Liver (tissue), 3 donors: Measurements from ENCODE around the gene TMCO2.

Experiments used
- EGR1 ChIP-seq, 2 donors: IDR thresholded peaks; 2 replicates each; pipeline ENCODE4 v1.6.1; 2016 to 2018; ENCODE audit warnings: antibody characterized with exemption in 2 of 2, low read depth in 2 of 2
- RAD21 ChIP-seq, 2 donors: IDR thresholded peaks; 2 replicates each; pipeline ENCODE4 v1.6.1; 2016; ENCODE audit warnings: antibody characterized with exemption in 2 of 2, mild to moderate bottlenecking in 2 of 2
- TAF1 ChIP-seq: conservative IDR thresholded peaks from 2 replicates; pipeline ENCODE4 v1.6.1; 2016; ENCODE audit warnings: antibody characterized with exemption, mild to moderate bottlenecking
- TF ChIP-seq, protein P1 (sequence below): IDR thresholded peaks from 2 replicates; pipeline ENCODE4 v1.6.1; 2016; ENCODE audit warnings: antibody characterized with exemption
- TF ChIP-seq, protein P2 (sequence below): fragments of 150-350 bp; IDR thresholded peaks from 2 replicates; pipeline ENCODE4 v1.5.1; 2017; ENCODE audit warnings: improper control_type of control experiment, low read depth, low read length; ENCODE audit not compliant: missing input control
- TF ChIP-seq, protein P3 (sequence below): IDR thresholded peaks from 2 replicates; pipeline ENCODE4 v1.6.1; 2016; ENCODE audit warnings: antibody characterized with exemption, mild to moderate bottlenecking
- donor health status: healthy.
- donor health status: healthy.

DNA sequence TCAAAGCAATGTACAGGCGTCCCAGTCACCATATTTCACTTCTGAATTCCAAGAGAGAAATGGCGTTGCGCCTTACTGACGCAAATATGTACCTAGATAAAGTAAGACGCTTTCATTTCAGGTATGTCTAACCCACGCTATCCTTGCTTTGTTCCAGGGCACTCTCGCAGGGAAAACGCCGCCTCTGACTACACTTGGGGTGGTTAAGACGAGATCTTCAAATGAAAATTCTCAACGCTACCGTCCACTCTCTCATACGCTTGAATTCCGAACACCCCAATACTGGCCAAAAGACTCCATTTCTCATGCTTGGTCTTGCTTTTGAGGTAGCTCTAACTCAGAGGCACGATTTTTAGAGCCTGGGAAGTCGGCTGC, 9.6 kb downstream of the TMCO2 start:
- TF ChIP-seq, protein P1, sequence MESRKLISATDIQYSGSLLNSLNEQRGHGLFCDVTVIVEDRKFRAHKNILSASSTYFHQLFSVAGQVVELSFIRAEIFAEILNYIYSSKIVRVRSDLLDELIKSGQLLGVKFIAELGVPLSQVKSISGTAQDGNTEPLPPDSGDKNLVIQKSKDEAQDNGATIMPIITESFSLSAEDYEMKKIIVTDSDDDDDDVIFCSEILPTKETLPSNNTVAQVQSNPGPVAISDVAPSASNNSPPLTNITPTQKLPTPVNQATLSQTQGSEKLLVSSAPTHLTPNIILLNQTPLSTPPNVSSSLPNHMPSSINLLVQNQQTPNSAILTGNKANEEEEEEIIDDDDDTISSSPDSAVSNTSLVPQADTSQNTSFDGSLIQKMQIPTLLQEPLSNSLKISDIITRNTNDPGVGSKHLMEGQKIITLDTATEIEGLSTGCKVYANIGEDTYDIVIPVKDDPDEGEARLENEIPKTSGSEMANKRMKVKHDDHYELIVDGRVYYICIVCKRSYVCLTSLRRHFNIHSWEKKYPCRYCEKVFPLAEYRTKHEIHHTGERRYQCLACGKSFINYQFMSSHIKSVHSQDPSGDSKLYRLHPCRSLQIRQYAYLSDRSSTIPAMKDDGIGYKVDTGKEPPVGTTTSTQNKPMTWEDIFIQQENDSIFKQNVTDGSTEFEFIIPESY, result no peak
- TF ChIP-seq, protein P2, sequence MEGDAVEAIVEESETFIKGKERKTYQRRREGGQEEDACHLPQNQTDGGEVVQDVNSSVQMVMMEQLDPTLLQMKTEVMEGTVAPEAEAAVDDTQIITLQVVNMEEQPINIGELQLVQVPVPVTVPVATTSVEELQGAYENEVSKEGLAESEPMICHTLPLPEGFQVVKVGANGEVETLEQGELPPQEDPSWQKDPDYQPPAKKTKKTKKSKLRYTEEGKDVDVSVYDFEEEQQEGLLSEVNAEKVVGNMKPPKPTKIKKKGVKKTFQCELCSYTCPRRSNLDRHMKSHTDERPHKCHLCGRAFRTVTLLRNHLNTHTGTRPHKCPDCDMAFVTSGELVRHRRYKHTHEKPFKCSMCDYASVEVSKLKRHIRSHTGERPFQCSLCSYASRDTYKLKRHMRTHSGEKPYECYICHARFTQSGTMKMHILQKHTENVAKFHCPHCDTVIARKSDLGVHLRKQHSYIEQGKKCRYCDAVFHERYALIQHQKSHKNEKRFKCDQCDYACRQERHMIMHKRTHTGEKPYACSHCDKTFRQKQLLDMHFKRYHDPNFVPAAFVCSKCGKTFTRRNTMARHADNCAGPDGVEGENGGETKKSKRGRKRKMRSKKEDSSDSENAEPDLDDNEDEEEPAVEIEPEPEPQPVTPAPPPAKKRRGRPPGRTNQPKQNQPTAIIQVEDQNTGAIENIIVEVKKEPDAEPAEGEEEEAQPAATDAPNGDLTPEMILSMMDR, result no peak
- TF ChIP-seq RAD21 (IDR thresholded peaks at IDR 0.05), result no peak
- TF ChIP-seq, protein P3, sequence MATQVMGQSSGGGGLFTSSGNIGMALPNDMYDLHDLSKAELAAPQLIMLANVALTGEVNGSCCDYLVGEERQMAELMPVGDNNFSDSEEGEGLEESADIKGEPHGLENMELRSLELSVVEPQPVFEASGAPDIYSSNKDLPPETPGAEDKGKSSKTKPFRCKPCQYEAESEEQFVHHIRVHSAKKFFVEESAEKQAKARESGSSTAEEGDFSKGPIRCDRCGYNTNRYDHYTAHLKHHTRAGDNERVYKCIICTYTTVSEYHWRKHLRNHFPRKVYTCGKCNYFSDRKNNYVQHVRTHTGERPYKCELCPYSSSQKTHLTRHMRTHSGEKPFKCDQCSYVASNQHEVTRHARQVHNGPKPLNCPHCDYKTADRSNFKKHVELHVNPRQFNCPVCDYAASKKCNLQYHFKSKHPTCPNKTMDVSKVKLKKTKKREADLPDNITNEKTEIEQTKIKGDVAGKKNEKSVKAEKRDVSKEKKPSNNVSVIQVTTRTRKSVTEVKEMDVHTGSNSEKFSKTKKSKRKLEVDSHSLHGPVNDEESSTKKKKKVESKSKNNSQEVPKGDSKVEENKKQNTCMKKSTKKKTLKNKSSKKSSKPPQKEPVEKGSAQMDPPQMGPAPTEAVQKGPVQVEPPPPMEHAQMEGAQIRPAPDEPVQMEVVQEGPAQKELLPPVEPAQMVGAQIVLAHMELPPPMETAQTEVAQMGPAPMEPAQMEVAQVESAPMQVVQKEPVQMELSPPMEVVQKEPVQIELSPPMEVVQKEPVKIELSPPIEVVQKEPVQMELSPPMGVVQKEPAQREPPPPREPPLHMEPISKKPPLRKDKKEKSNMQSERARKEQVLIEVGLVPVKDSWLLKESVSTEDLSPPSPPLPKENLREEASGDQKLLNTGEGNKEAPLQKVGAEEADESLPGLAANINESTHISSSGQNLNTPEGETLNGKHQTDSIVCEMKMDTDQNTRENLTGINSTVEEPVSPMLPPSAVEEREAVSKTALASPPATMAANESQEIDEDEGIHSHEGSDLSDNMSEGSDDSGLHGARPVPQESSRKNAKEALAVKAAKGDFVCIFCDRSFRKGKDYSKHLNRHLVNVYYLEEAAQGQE, result no peak
- TF ChIP-seq EGR1 (IDR thresholded peaks at IDR 0.05; ENCODE audit: low read depth in 2 of 2), result no peak
- TF ChIP-seq TAF1, result no peak
